ENCODE data around the gene P3H2.

- TF ChIP-seq ZNF274 (IDR thresholded peaks at IDR 0.05; ENCODE audit: low read depth, low read length) (no peak), SUZ12 (IDR thresholded peaks at IDR 0.05; ENCODE audit: extremely low read depth, insufficient read depth, insufficient read length) (no peak), YY1 (IDR thresholded peaks at IDR 0.05; ENCODE audit: insufficient read depth, insufficient read length) (no peak)
These were observed 49.9 kb downstream of the P3H2 start for GRCh38 chr3:190070622-190071347.
